Endothelial cell (in vitro differentiated cells): Measurements from ENCODE around the gene H6PD. TPM values are rescaled to one million over a fixed set of nuclear protein-coding genes. Genes with fewer than 3 reads are reported as not detected.

ENCODE experiments used
- DNase-seq: peaks from one replicate; pipeline ENCODE4 v3.0.0; 2021; ENCODE audit warnings: low spot score
- H3K27ac Mint-ChIP-seq: one replicate; pipeline ENCODE4 v1.8.0; 2021; ENCODE audit warnings: mixed read lengths, inconsistent platforms; ENCODE audit not compliant: unreplicated experiment
- H3K27me3 Mint-ChIP-seq: one replicate; pipeline ENCODE4 v1.8.0; 2021; ENCODE audit warnings: mild to moderate bottlenecking, moderate library complexity, mixed read lengths, inconsistent platforms; ENCODE audit not compliant: unreplicated experiment
- H3K36me3 Mint-ChIP-seq: one replicate; pipeline ENCODE4 v1.8.0; 2021; ENCODE audit warnings: mild to moderate bottlenecking, low read depth, mixed read lengths, inconsistent platforms; ENCODE audit not compliant: unreplicated experiment
- H3K4me1 Mint-ChIP-seq: one replicate; pipeline ENCODE4 v1.8.0; 2021; ENCODE audit warnings: mild to moderate bottlenecking, mixed read lengths, inconsistent platforms; ENCODE audit not compliant: unreplicated experiment
- H3K4me3 Mint-ChIP-seq: one replicate; pipeline ENCODE4 v1.8.0; 2021; ENCODE audit warnings: mild to moderate bottlenecking, mixed read lengths, inconsistent platforms; ENCODE audit not compliant: unreplicated experiment
- H3K9me3 Mint-ChIP-seq: one replicate; pipeline ENCODE4 v1.8.0; 2021; ENCODE audit warnings: mixed read lengths, inconsistent platforms; ENCODE audit not compliant: unreplicated experiment
- CTCF ChIP-seq: fragments of 200-600 bp; sonication (generic); IDR thresholded peaks from one replicate; pipeline ENCODE4 v1.5.0; 2021; ENCODE audit warnings: antibody characterized with exemption; ENCODE audit not compliant: unreplicated experiment
- total RNA-seq: library from RNA; stranded (reverse); fragmentation: NEBNext Ultra II Directional; extraction: Animal tissue kit (Norgen Biotek cat#: 25700); gene quantifications from one replicate; pipeline ENCODE4 v1.2.1, GENCODE V29; 2021; ENCODE audit not compliant: unreplicated experiment

The H6PD gene
- total RNA-seq, 1 donor from 2014 or later: 18.6 TPM

- no peak for DNase-seq
- H3K4me3 Mint-ChIP-seq: no peak overlapping the region
- TF ChIP-seq CTCF: no peak
- peaks cover 15% of the 10 kb centered on the region for H3K4me1 Mint-ChIP-seq
- H3K27ac Mint-ChIP-seq: no peak overlapping the region
- H3K27me3 Mint-ChIP-seq: peaks cover 6% of the 10 kb centered on the region
- H3K36me3 Mint-ChIP-seq: peaks cover 4% of the 10 kb centered on the region
- no peaks in the 10 kb centered on the region for H3K9me3 Mint-ChIP-seq
Observed at GRCh38 chr1:9207086-9207485, 27.5 kb upstream of the H6PD start.

DNA sequence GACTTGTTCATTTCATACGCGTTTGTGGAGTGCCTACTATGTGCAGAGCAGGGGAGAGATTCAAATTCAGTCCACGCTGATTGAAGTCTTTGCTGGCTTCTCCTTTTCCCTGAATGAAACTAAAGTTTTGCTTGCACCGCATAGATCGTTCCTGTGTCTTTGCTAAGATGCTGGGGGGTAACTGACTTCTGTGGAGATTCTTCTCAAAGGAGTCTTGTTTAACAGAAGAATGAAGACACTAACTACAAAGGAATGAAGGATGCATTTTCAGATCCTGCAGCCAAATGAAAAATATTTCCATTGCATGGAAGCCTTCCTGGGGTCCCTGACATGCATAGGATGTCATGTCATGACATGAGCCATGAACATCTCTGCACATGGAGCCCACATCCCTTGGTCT is 26.9 kb upstream of the H6PD start:
- Mint-ChIP-seq H3K4me3 (no peak overlapping the region), H3K27ac (no peak overlapping the region), H3K9me3 (no peaks in the 10 kb centered on the region), H3K36me3 (peaks cover 4% of the 10 kb centered on the region), H3K4me1 (peaks cover 12% of the 10 kb centered on the region), H3K27me3 (peaks cover 6% of the 10 kb centered on the region)
- no peak for TF ChIP-seq CTCF
- no peak for DNase-seq

GRCh38 chr1:9211291-9211811 is 23.2 kb upstream of the H6PD start:
- peaks cover 4% of the 10 kb centered on the region for H3K27me3 Mint-ChIP-seq
- TF ChIP-seq CTCF: no peak
- DNase-seq: no peak
- peaks cover 5% of the 10 kb centered on the region for H3K4me1 Mint-ChIP-seq
- H3K9me3 Mint-ChIP-seq: no peaks in the 10 kb centered on the region
- no peak overlapping the region for H3K4me3 Mint-ChIP-seq
- H3K27ac Mint-ChIP-seq: no peak overlapping the region
- H3K36me3 Mint-ChIP-seq: no peaks in the 10 kb centered on the region

DNA sequence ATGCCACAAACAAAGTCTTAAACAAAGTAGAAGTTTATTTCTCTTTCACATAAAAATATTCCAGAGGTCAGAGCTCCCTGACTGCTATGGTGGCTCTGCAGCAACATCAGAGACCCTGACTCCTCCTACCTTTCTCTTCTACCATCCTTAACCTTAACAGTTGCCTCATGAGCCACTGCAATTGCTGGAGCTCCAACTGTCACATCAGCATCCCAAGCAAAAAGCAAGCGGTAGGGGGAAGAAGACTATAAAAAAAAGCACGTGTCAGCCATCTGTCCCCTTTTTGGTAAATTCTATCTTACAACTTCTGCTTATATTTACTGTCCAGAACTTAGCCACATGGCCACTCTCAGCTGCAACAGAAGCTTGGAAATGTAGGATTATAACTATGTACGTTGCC is 21.8 kb upstream of the H6PD start:
- Mint-ChIP-seq H3K36me3 (no peaks in the 10 kb centered on the region), H3K4me3 (no peak overlapping the region), H3K4me1 (peaks cover 5% of the 10 kb centered on the region), H3K9me3 (no peaks in the 10 kb centered on the region), H3K27ac (no peak overlapping the region), H3K27me3 (no peaks in the 10 kb centered on the region)
- TF ChIP-seq CTCF: no peak
- DNase-seq: no peak

DNA sequence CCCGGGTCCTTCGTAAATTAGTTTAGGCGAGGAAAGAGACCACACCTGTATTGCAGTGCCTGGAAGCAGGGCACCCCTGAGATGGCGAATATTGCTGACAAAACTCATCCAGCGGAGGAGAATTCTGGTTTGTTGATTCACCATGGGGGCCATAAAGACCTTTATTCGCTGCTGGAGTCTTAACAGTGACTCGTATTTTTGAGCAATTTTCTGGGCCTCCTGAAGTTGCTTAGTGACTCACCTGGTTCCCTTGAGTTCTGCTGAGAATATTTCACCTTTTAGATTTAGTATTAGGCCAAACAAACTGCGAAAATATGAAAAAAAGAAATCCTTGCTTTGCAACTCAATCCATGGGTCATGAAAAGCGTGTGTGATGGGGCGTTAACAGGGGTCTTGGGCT is 20.6 kb upstream of the H6PD start:
- Mint-ChIP-seq H3K9me3 (no peaks in the 10 kb centered on the region), H3K27me3 (peaks cover 2% of the 10 kb centered on the region), H3K36me3 (no peaks in the 10 kb centered on the region), H3K27ac (no peak overlapping the region), H3K4me3 (no peak overlapping the region), H3K4me1 (peaks cover 5% of the 10 kb centered on the region)
- DNase-seq: no peak
- TF ChIP-seq CTCF: no peak
